ENCODE results near the gene KRTAP9-9. TPM values are rescaled to one million over a fixed set of nuclear protein-coding genes. Genes with fewer than 3 reads are reported as not detected.
A peak's percentile ranks its signal among the peaks of the same experiment; 100 is the strongest.

The KRTAP9-9 gene
- total RNA-seq, 1 experiment from 2014 or later, result not detected

- Histone ChIP-seq H3T11ph (ENCODE audit: low read length) (no peak overlapping the region), H3K9me3 (ENCODE audit: control insufficient read depth, low read depth, low read length) (no peaks in the 10 kb centered on the region), H3K18ac (ENCODE audit: insufficient read length, low read depth, low read length) (no peak overlapping the region), H3K9ac (ENCODE audit: extremely low read depth, insufficient read length, low read length) (no peak overlapping the region), H3K27me3 (ENCODE audit: insufficient read depth, low read length) (no peaks in the 10 kb centered on the region), H2BK12ac (ENCODE audit: insufficient read length, low read depth, low read length) (no peak overlapping the region), H3K4me1 (ENCODE audit: insufficient read depth, low read length) (no peaks in the 10 kb centered on the region), H4K91ac (ENCODE audit: insufficient read length, low read depth, low read length) (no peak overlapping the region), H3K23ac (ENCODE audit: insufficient read length, low read depth, low read length) (no peak overlapping the region), H3K4ac (ENCODE audit: low read depth, low read length) (no peak overlapping the region), H2AK5ac (ENCODE audit: insufficient read length, low read length) (no peak overlapping the region), H3K4me2 (ENCODE audit: insufficient read depth, insufficient read length, low read length) (no peak overlapping the region), H4K20me1 (ENCODE audit: control insufficient read depth, insufficient read depth, insufficient read length) (no peaks in the 10 kb centered on the region), H3K79me1 (ENCODE audit: insufficient read depth, low read depth, low read length, poor library complexity, severe bottlenecking) (no peaks in the 10 kb centered on the region), H3K79me2 (ENCODE audit: insufficient read depth, low read length) (no peaks in the 10 kb centered on the region), H2BK120ac (ENCODE audit: low read depth, low read length, poor library complexity, severe bottlenecking) (no peak overlapping the region), H3K27ac (ENCODE audit: insufficient read length, low read depth, low read length) (no peak overlapping the region), H2BK15ac (ENCODE audit: low read depth, low read length) (no peak overlapping the region), H3K23me2 (ENCODE audit: insufficient read length, low read depth, low read length, poor library complexity, severe bottlenecking) (no peaks in the 10 kb centered on the region), H4K8ac (replicated peaks; ENCODE audit: insufficient read length, low read depth, low read length) (no peak overlapping the region), H4K5ac (ENCODE audit: insufficient read length, low read depth, low read length) (no peak overlapping the region), H3K14ac (ENCODE audit: insufficient read depth, low read length) (no peak overlapping the region), H2AFZ (ENCODE audit: low read length) (no peak overlapping the region), H2BK20ac (ENCODE audit: low read depth, low read length, poor library complexity, severe bottlenecking) (no peak overlapping the region), H3K56ac (ENCODE audit: insufficient read length, low read depth, low read length) (no peak overlapping the region), H2BK5ac (ENCODE audit: insufficient read length, low read length) (no peak overlapping the region)
- WGBS (ENCODE audit: extremely low coverage, insufficient read length, low lambda C conversion rate), result no CpG with 5 or more reads among the region's 20 CpGs
- peak; percentile 46 for DNase-seq
- no peaks in the 10 kb centered on the region for H3K36me3 Mint-ChIP-seq (ENCODE audit: insufficient read depth in 1 of 3, low read depth in 3 of 3)
- no peak overlapping the region for H3K27ac Mint-ChIP-seq
- H3K27me3 Mint-ChIP-seq (ENCODE audit: low read depth), result no peaks in the 10 kb centered on the region
- H3K4me1 Mint-ChIP-seq, result peaks cover 0 to 10% of the 10 kb centered on the region in 2 experiments; a peak in 1 of 4 replicates
- H3K9me3 Mint-ChIP-seq, result peaks cover 0 to 2% of the 10 kb centered on the region in 2 experiments; a peak in 2 of 5 replicates
- no peak overlapping the region for H3K4me3 Mint-ChIP-seq
- 0 out of 3 replicates have a peak, but pooled peaks have one; percentile 14 for TF ChIP-seq CTCF (conservative IDR thresholded peaks at IDR 0.05)
These were observed 43.4 kb downstream of the KRTAP9-9 start for GRCh38 chr17:41298458-41299135.
